ENCODE data around the gene PPT2. TPM values are rescaled to one million over a fixed set of nuclear protein-coding genes. Genes with fewer than 3 reads are reported as not detected.
A peak's percentile ranks its signal among the peaks of the same experiment; 100 is the strongest.

The PPT2 gene
- total RNA-seq, 1 donor from 2014 or later: 58.6 TPM

DNA sequence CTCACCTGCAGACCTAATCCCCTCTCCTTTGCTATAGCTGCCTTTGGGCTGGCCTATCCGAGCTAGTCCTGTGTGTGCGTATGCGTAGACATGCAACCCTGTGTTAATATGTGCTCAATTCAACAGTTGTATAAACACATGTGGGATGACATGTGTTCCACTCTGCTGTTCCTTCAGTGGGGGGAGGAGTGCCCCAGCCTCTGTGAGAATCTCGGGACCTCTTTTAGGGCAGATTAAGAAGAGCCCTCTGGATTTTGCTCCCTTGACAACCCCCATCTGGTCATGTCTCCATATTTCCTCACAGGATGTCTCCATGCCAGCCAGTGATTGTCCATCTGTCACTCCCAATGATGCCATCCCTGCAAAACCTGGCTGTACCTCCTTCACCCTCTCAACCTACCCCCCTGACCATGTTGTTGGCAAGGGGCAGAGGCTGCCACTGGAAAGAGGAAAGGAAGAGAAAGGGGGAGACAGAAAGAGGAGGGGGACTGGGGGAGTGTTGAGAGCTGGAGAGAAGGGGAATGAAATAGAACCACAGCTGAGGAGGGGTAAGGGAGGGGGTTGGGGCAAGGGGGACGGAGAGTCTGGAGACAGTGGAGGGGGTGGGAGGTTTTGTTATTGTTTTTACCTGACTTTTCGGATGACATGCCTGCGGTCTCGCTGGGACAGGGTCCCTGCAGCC, 2.6 kb upstream of the PPT2 start:
- Mint-ChIP-seq H3K27ac (peak overlapping the region; percentile 74), H3K4me1 (peaks cover 48% of the 10 kb centered on the region), H3K9me3 (no peaks in the 10 kb centered on the region), H3K4me3 (peak overlapping the region; percentile 61), H3K27me3 (ENCODE audit: low read depth) (peaks cover 5% of the 10 kb centered on the region), H3K36me3 (peaks cover 3% of the 10 kb centered on the region)
- DNase-seq (ENCODE audit: low spot score in 2 of 2, unreplicated experiment in 2 of 2): no peak
- TF ChIP-seq, protein P1, sequence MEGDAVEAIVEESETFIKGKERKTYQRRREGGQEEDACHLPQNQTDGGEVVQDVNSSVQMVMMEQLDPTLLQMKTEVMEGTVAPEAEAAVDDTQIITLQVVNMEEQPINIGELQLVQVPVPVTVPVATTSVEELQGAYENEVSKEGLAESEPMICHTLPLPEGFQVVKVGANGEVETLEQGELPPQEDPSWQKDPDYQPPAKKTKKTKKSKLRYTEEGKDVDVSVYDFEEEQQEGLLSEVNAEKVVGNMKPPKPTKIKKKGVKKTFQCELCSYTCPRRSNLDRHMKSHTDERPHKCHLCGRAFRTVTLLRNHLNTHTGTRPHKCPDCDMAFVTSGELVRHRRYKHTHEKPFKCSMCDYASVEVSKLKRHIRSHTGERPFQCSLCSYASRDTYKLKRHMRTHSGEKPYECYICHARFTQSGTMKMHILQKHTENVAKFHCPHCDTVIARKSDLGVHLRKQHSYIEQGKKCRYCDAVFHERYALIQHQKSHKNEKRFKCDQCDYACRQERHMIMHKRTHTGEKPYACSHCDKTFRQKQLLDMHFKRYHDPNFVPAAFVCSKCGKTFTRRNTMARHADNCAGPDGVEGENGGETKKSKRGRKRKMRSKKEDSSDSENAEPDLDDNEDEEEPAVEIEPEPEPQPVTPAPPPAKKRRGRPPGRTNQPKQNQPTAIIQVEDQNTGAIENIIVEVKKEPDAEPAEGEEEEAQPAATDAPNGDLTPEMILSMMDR (IDR thresholded peaks at IDR 0.05; ENCODE audit: unreplicated experiment): no peak

DNA sequence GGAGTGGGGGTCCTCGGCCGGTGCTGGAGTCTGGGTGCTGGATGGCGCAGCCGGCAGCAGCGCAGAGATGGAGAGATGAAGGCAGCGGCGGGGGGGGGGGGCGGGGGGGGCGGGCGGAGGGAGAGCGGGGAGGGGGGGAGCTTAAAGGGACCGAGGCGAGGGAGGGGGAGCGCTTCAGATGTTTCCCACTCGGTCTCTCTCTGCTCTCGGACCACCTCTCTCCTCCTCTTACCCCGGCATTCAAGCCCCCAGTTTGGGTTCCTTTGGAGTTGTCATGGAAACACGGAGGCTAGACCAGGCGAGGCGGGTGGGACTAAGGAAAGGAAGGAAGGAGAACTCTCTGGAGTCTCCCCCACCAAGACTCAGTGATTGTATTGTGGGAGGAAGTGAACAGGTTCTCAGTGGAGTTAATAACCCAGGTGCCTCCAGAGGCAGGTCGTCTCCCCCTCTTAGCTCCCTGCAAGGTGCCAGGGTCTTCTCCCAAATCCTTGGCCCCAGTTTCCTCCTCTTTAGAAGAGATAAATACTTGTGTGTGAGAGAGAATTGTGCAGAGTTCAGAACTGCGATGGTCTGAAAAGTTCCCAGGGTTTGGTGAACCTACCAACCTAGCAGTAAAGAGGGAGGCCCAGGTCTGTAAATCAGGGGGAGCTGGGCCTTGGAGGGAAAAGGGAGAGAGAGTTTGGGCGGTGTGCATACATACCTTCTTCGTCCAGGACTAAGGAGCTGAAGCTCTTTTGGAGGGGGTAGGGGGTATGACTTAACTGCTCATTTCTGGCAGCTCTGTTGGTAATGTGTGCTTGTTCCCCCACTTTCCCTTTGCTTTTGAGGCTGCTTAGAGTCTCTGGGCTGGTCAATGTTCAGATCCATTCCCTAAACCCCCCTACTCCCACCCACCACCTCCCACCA, 1.8 kb upstream of the PPT2 start, which contains the start of gene PRRT1:
Gene PRRT1 (minus strand): TSS at position 77 of the 906 bp plus-strand sequence. CDS start 112 bp downstream, outside the sequence.
- Mint-ChIP-seq H3K4me1 (peaks cover 42% of the 10 kb centered on the region), H3K4me3 (peak within 1 kb of the TSS; percentile 99), H3K27me3 (ENCODE audit: low read depth) (peaks cover 5% of the 10 kb centered on the region), H3K27ac (peak within 1 kb of the TSS; percentile 99), H3K36me3 (peaks cover 3% of the 10 kb centered on the region), H3K9me3 (no peaks in the 10 kb centered on the region)
- TF ChIP-seq, protein P1 (IDR thresholded peaks at IDR 0.05; ENCODE audit: unreplicated experiment): no peak
- DNase-seq (ENCODE audit: low spot score in 2 of 2, unreplicated experiment in 2 of 2): no peak

DNA sequence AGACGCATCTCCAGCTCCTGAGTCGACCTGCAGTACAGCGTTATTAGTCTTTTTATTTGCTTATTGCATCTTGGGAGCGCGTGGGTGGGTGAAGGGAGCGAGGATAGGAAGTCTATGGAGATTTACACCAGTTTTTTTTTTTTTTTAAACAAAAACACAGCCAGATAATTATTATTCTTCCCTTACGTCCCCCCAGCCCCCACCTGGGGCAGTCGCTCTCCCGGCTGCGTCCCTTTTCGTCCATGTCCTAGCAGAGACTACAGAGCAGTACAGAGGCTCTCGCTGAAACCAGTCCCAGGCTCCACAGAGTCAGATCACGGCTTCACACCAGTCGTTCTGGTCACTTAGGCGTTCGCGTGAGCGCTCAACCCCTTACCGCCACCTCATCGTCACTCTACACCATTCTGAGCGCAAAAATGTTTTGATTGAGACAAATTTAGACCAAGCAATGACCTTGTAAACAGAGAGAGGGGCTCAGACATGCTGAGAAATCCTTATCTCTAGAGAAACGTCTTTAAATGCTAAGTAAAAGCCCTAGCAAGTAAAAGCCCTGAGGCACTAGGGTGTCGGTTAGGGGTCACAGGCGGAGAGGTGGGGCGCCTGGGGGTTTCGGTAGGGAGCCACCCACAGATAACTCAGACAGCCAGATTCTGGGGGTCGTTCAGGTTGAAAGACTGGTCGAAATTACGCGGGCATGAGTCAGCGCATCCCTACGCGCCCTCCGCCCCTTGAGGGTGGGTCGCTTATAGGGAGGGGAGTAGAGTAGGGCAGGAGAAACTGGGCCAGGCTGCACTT, 975 bp upstream of the PPT2 start:
- H3K9me3 Mint-ChIP-seq: no peaks in the 10 kb centered on the region
- H3K27ac Mint-ChIP-seq: peak overlapping the region; percentile 99
- peak in 1 of 2 experiments; percentile 61 for DNase-seq (ENCODE audit: low spot score in 2 of 2, unreplicated experiment in 2 of 2)
- peaks cover 42% of the 10 kb centered on the region for H3K4me1 Mint-ChIP-seq
- H3K4me3 Mint-ChIP-seq: peak overlapping the region; percentile 99
- H3K27me3 Mint-ChIP-seq (ENCODE audit: low read depth): peaks cover 5% of the 10 kb centered on the region
- TF ChIP-seq, protein P1 (IDR thresholded peaks at IDR 0.05; ENCODE audit: unreplicated experiment): no peak
- H3K36me3 Mint-ChIP-seq: peaks cover 10% of the 10 kb centered on the region

DNA sequence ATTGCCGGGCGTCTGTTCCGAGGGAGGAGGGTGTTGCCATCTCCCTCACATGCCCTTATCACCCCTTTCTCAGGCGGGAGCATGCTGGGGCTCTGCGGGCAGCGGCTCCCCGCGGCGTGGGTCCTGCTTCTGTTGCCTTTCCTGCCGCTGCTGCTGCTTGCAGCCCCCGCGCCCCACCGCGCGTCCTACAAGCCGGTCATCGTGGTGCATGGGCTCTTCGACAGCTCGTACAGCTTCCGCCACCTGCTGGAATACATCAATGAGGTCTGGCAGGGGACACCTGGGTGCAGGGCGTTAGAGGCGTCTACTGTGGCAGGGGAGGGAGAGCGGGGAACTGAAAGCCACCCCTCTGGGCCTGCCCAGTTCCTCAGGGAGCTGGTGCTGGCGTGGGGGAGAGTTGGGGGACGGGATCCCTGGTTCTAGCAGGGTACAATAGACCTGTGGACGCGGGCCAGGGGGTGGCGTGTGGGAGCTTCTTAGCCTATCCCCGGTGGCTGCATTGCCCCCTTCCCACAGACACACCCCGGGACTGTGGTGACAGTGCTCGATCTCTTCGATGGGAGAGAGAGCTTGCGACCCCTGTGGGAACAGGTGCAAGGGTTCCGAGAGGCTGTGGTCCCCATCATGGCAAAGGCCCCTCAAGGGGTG, 697 bp downstream of the PPT2 start:
- Mint-ChIP-seq H3K27ac (peak overlapping the region; percentile 99), H3K4me1 (peaks cover 42% of the 10 kb centered on the region), H3K27me3 (ENCODE audit: low read depth) (peaks cover 5% of the 10 kb centered on the region), H3K9me3 (no peaks in the 10 kb centered on the region), H3K36me3 (peaks cover 17% of the 10 kb centered on the region), H3K4me3 (peak overlapping the region; percentile 99)
- DNase-seq (ENCODE audit: low spot score in 2 of 2, unreplicated experiment in 2 of 2): peak in 1 of 2 experiments; percentile 70
- TF ChIP-seq, protein P1 (IDR thresholded peaks at IDR 0.05; ENCODE audit: unreplicated experiment): peak; percentile 45

DNA sequence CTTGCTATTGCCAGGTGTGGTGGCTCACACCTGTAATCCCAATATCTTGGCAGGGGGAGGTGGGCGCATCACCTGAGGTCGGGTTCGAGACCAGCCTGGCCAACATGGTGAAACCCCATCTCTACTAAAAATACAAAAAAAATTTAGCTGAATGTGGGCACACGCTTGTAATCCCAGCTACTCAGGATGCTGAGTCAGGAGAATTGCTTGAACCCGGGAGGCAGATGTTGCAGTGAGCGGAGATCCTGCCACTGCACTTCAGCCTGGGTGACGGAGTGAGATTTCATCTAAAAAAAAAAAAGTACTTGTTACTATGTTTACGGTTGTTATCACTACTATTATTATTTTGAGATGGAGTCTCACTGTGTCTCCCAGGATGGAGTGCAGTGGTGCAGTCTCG, 3.0 kb downstream of the PPT2 start:
- Mint-ChIP-seq H3K36me3 (peaks cover 19% of the 10 kb centered on the region), H3K9me3 (no peaks in the 10 kb centered on the region)

More for the DNA sequence above, 3.0 kb downstream of the PPT2 start:
- H3K4me1 Mint-ChIP-seq: peaks cover 30% of the 10 kb centered on the region
- TF ChIP-seq, protein P1 (IDR thresholded peaks at IDR 0.05; ENCODE audit: unreplicated experiment): no peak
- no peaks in the 10 kb centered on the region for H3K27me3 Mint-ChIP-seq (ENCODE audit: low read depth)
- H3K27ac Mint-ChIP-seq: no peak overlapping the region
- DNase-seq (ENCODE audit: low spot score in 2 of 2, unreplicated experiment in 2 of 2): no peak
- H3K4me3 Mint-ChIP-seq: no peak overlapping the region

Data from mesothelial cell of epicardium (in vitro differentiated cells).